Suprapubic skin (tissue), 3 donors: Measurements from ENCODE around the gene ALOX15.

ENCODE experiments used
- CTCF ChIP-seq, 2 donors: fragments of 200-600 bp in 1 of 2; fragments of 450-650 bp in 1 of 2; sonication (generic) in 1 of 2; IDR thresholded peaks; one replicate each; pipeline ENCODE4 v1.5.1; 2016 to 2019; ENCODE audit warnings: antibody characterized with exemption in 2 of 2, mild to moderate bottlenecking in 1 of 2, moderate library complexity in 1 of 2
- POLR2A ChIP-seq, 2 donors: fragments of 450-650 bp; IDR thresholded peaks; one replicate each; pipeline ENCODE4 v1.6.1; 2017; ENCODE audit warnings: antibody characterized with exemption in 2 of 2, mild to moderate bottlenecking in 2 of 2, moderate library complexity in 2 of 2

- TF ChIP-seq POLR2A (IDR thresholded peaks at IDR 0.05) (no peak), CTCF (IDR thresholded peaks at IDR 0.05) (no peak)
Observed at GRCh38 chr17:4583206-4583605, 58.3 kb downstream of the ALOX15 start.
